A549 (cell line): ENCODE data around the gene CPLX4. TPM values are rescaled to one million over a fixed set of nuclear protein-coding genes. Genes with fewer than 3 reads are reported as not detected.

Experiments used
- ATAC-seq, 2 experiments: fragments of 200-7000 bp in 1 of 2; fragments of >200 bp in 1 of 2; cut with Nextera tagmentation in 1 of 2; cut with Tn5 transposase in 1 of 2; 3 replicates each; pipeline versions ENCODE4 v1.8.0 to v1.9.1; 2018 to 2020; ENCODE audit warnings: mild to moderate bottlenecking in 1 of 2, moderate library complexity in 1 of 2
- CTCF ChIA-PET: fragments of 300-600 bp; sonication (Branson Sonifier 250); formaldehyde crosslinking; extraction: SDS; loops from one replicate; lab custom pipeline; 2021; ENCODE audit warnings: antibody characterized with exemption, inconsistent platforms; lab: Yijun Ruan, JAX
- POLR2A ChIA-PET: fragments of 350-600 bp; formaldehyde crosslinking; extraction: SDS; loops from one replicate; lab custom pipeline; 2021; ENCODE audit warnings: antibody characterized with exemption, inconsistent platforms; lab: Yijun Ruan, JAX
- DNase-seq, 2 experiments: peaks; one replicate each; pipeline versions ENCODE4 v3.0.0 to v3.0.0-alpha.2; 2011 to 2016; ENCODE audit warnings: low read depth in 1 of 2, low spot score in 1 of 2
- FAIRE-seq: peaks from 2 replicates; lab custom pipeline; 2011; peaks lifted over from hg19 to GRCh38; lab: Jason Lieb, UNC
- H3K27ac ChIP-seq, 2 experiments: fragments of >200 bp; sonication (Bioruptor Twin); formaldehyde crosslinking; 3 replicates each; pipeline ENCODE4 v1.5.1; 2016 to 2017
- H3K4me1 ChIP-seq: fragments of >200 bp; sonication (Bioruptor Twin); formaldehyde crosslinking; 3 replicates; pipeline ENCODE4 v1.6.1; 2016
- H3K4me2 ChIP-seq: fragments of >200 bp; sonication (Bioruptor Twin); formaldehyde crosslinking; 3 replicates; pipeline ENCODE4 v1.6.1; 2016
- H3K4me3 ChIP-seq: fragments of >200 bp; sonication (Bioruptor Twin); formaldehyde crosslinking; 3 replicates; pipeline ENCODE4 v1.5.1; 2016
- H3K9me3 ChIP-seq: fragments of >200 bp; sonication (Bioruptor Twin); formaldehyde crosslinking; 3 replicates; pipeline ENCODE4 v1.6.1; 2016
- BHLHE40 ChIP-seq: IDR thresholded peaks from 2 replicates; pipeline ENCODE4 v1.6.1; 2012; ENCODE audit warnings: low read depth, low read length, inconsistent platforms
- CBX2 ChIP-seq: fragments of 200-600 bp; sonication (generic); IDR thresholded peaks from 2 replicates; pipeline ENCODE4 v1.6.1; 2016; ENCODE audit warnings: low read depth, mild to moderate bottlenecking, borderline replicate concordance
- CHD2 ChIP-seq: fragments of 150-350 bp; IDR thresholded peaks from 2 replicates; pipeline ENCODE4 v1.6.1; 2014; ENCODE audit warnings: low read length; ENCODE audit not compliant: partially characterized antibody
- EHF ChIP-seq: fragments of 250-450 bp; sonication (Bioruptor Pico); IDR thresholded peaks from 2 replicates; pipeline ENCODE4 v1.5.0; 2020; ENCODE audit warnings: mild to moderate bottlenecking
- EHMT2 ChIP-seq: fragments of 200-600 bp; sonication (generic); IDR thresholded peaks from 2 replicates; pipeline ENCODE4 v1.6.1; 2016; ENCODE audit warnings: antibody characterized with exemption, low read depth, mild to moderate bottlenecking, moderate library complexity
- ESRRA ChIP-seq: fragments of 150-350 bp; IDR thresholded peaks from 2 replicates; pipeline ENCODE4 v1.6.1; 2014; ENCODE audit warnings: mild to moderate bottlenecking, low read length, borderline replicate concordance
- FOSB ChIP-seq: fragments of 250-450 bp; sonication (Bioruptor Pico); IDR thresholded peaks from 2 replicates; pipeline ENCODE4 v1.5.0; 2020; ENCODE audit warnings: mild to moderate bottlenecking, moderate library complexity
- FOSL2 ChIP-seq, 2 experiments: fragments of 450-650 bp in 1 of 2; fragments of >200 bp in 1 of 2; sonication (Bioruptor Twin) in 1 of 2; formaldehyde crosslinking; IDR thresholded peaks; 2 replicates each; pipeline versions ENCODE4 v1.5.0 to v1.6.1; 2016 to 2020; ENCODE audit warnings: mild to moderate bottlenecking in 1 of 2, moderate library complexity in 1 of 2
- FOXS1 ChIP-seq: fragments of 250-450 bp; sonication (Bioruptor Pico); IDR thresholded peaks from 2 replicates; pipeline ENCODE4 v1.5.0; 2020; ENCODE audit warnings: mild to moderate bottlenecking, moderate library complexity
- HES2 ChIP-seq: fragments of >200 bp; sonication (Bioruptor Twin); formaldehyde crosslinking; IDR thresholded peaks from 2 replicates; pipeline ENCODE4 v1.6.1; 2016
- HMGXB4 ChIP-seq: fragments of 250-450 bp; sonication (Bioruptor Pico); IDR thresholded peaks from 2 replicates; pipeline ENCODE4 v1.5.0; 2021; ENCODE audit warnings: mild to moderate bottlenecking, moderate library complexity, borderline replicate concordance
- HOXA7 ChIP-seq: fragments of 250-450 bp; sonication (Bioruptor Pico); IDR thresholded peaks from 2 replicates; pipeline ENCODE4 v1.5.0; 2020; ENCODE audit warnings: mild to moderate bottlenecking, moderate library complexity
- HOXB13 ChIP-seq: fragments of 250-450 bp; sonication (Bioruptor Pico); IDR thresholded peaks from 2 replicates; pipeline ENCODE4 v1.5.0; 2020; ENCODE audit warnings: low read depth, mild to moderate bottlenecking, moderate library complexity
- HOXB5 ChIP-seq: fragments of 250-450 bp; sonication (Bioruptor Pico); IDR thresholded peaks from 2 replicates; pipeline ENCODE4 v1.5.0; 2020; ENCODE audit warnings: mild to moderate bottlenecking, moderate library complexity
- NFE2L2 ChIP-seq: fragments of 150-350 bp; conservative IDR thresholded peaks from 2 replicates; pipeline ENCODE4 v1.6.1; 2014; ENCODE audit warnings: low read length
- NPAS2 ChIP-seq: fragments of 250-450 bp; sonication (Bioruptor Pico); IDR thresholded peaks from 2 replicates; pipeline ENCODE4 v1.8.0; 2022; ENCODE audit warnings: mild to moderate bottlenecking, moderate library complexity, borderline replicate concordance
- PHF8 ChIP-seq: fragments of 200-600 bp; sonication (generic); IDR thresholded peaks from 2 replicates; pipeline ENCODE4 v1.6.1; 2016; ENCODE audit warnings: low read depth, mild to moderate bottlenecking, antibody characterized with exemption, moderate library complexity, borderline replicate concordance
- POLR2A ChIP-seq: IDR thresholded peaks from 2 replicates; pipeline ENCODE4 v1.6.1; 2012; ENCODE audit warnings: mild to moderate bottlenecking, low read length
- RAD21 ChIP-seq, 2 experiments: fragments of >200 bp in 1 of 2; sonication (Bioruptor Twin) in 1 of 2; formaldehyde crosslinking in 1 of 2; IDR thresholded peaks in 1 of 2; conservative IDR thresholded peaks in 1 of 2; 2 replicates in 1 of 2; 3 replicates in 1 of 2; pipeline ENCODE4 v1.6.1; 2012 to 2018; ENCODE audit warnings: inconsistent platforms in 1 of 2
- RCOR1 ChIP-seq: fragments of 150-350 bp; IDR thresholded peaks from 2 replicates; pipeline ENCODE4 v1.6.1; 2014; ENCODE audit warnings: antibody characterized with exemption, low read length, low read depth
- RNF2 ChIP-seq: fragments of 200-600 bp; sonication (generic); IDR thresholded peaks from 2 replicates; pipeline ENCODE4 v1.6.1; 2016; ENCODE audit warnings: low read depth, mild to moderate bottlenecking, antibody characterized with exemption, moderate library complexity, borderline replicate concordance
- USF2 ChIP-seq: fragments of 450-650 bp; IDR thresholded peaks from 2 replicates; pipeline ENCODE4 v1.6.1; 2014; ENCODE audit warnings: antibody characterized with exemption
- ZC3H11A ChIP-seq: fragments of 450-650 bp; IDR thresholded peaks from 2 replicates; pipeline ENCODE4 v1.6.1; 2014; ENCODE audit warnings: antibody characterized with exemption, mild to moderate bottlenecking
- ZFP36 ChIP-seq: fragments of 450-650 bp; IDR thresholded peaks from 2 replicates; pipeline ENCODE4 v1.6.1; 2014; ENCODE audit warnings: borderline replicate concordance; ENCODE audit not compliant: partially characterized antibody
- ZNF302 ChIP-seq: fragments of 250-450 bp; sonication (Bioruptor Pico); IDR thresholded peaks from 2 replicates; pipeline ENCODE4 v1.9.0; 2021; ENCODE audit warnings: inconsistent platforms, mild to moderate bottlenecking, moderate library complexity
- ZSCAN20 ChIP-seq: fragments of 250-450 bp; sonication (Bioruptor Pico); IDR thresholded peaks from 2 replicates; pipeline ENCODE4 v1.8.0; 2022; ENCODE audit warnings: mild to moderate bottlenecking, moderate library complexity
- WGBS: methylation state at CpG from one replicate; pipeline ENCODE4 v1.1.6; 2017; ENCODE audit errors: missing lambda C conversion rate; 5-methylcytosine and 5-hydroxymethylcytosine counted together
- polyA plus RNA-seq, 4 experiments: library from polyadenylated mRNA; depleted of rRNA in 3 of 4; stranded (reverse); fragments of >200 nt; fragmentation: RNase III in 1 of 4; extraction: RNeasy Plus Mini Kit Qiagen cat#74134 plus additional on column Dnase treatment in 1 of 4; gene quantifications; 2 replicates in 3 of 4; 3 replicates in 1 of 4; pipeline ENCODE4 v1.2.3, GENCODE V29; 2011 to 2017

The CPLX4 gene
- polyA plus RNA-seq, 2 of the 4 experiments (the other 2 are of a cell fraction): not detected

GRCh38 chr18:59272221-59272888, 46.1 kb downstream of the CPLX4 start:
- DNase-seq (no peak), ATAC-seq (no peak), FAIRE-seq (no peak)
- ChIA-PET POLR2A (no interaction called here), CTCF (interaction anchor here (0.7 to 1.5 kb wide), 8 partner anchors 10 to 504 kb away, joined by 3 to 6 read pairs (median 3); no protein-coding TSS in a partner anchor)
- TF ChIP-seq HMGXB4 (CRISPR knock-in tag) (no peak), POLR2A (no peak), RAD21 (conservative IDR thresholded peaks at IDR 0.05 in 1 of 2, IDR thresholded peaks at IDR 0.05 in 1 of 2) (no peak), HOXA7 (CRISPR knock-in tag) (no peak), EHF (CRISPR knock-in tag) (no peak), HES2 (no peak), USF2 (no peak), ZC3H11A (no peak), FOSL2 (IDR thresholded peaks at IDR 0.05) (no peak), FOSL2 (CRISPR knock-in tag; IDR thresholded peaks at IDR 0.05) (no peak), NFE2L2 (no peak), CHD2 (no peak), ZFP36 (no peak), PHF8 (no peak), ESRRA (no peak), FOXS1 (no peak), HOXB13 (no peak), FOSB (CRISPR knock-in tag) (no peak), HOXB5 (CRISPR knock-in tag) (no peak), BHLHE40 (no peak), RCOR1 (no peak)
- no peak overlapping the region for H3K4me3 ChIP-seq
- H3K9me3 ChIP-seq: no peaks in the 10 kb centered on the region
- no peak overlapping the region for H3K27ac ChIP-seq
- WGBS: 76% methylated on average over 28 of the region's 52 CpGs
- no peak overlapping the region for H3K4me2 ChIP-seq
- no peaks in the 10 kb centered on the region for H3K4me1 ChIP-seq

GRCh38 chr18:59271606-59272220, 46.7 kb downstream of the CPLX4 start:
- POLR2A ChIA-PET: no interaction called here
- 77% methylated on average over 14 of the region's 14 CpGs for WGBS
- no peak for TF ChIP-seq HOXB13
- no peak for TF ChIP-seq CBX2
- TF ChIP-seq RNF2: no peak
- TF ChIP-seq EHMT2: no peak
- no peak for TF ChIP-seq NPAS2
- no peak for TF ChIP-seq ZNF302 (CRISPR knock-in tag)
- TF ChIP-seq NFE2L2: no peak
- TF ChIP-seq ZSCAN20 (CRISPR knock-in tag): no peak
- TF ChIP-seq, all 56 proteins: peak for 0
- CTCF ChIA-PET: interaction anchor here (0.6 to 1.5 kb wide), 7 partner anchors 11 to 1981 kb away, joined by 3 to 4 read pairs (median 4); no protein-coding TSS in a partner anchor
- no peak overlapping the region for H3K4me2 ChIP-seq
- no peaks in the 10 kb centered on the region for H3K9me3 ChIP-seq
- no peak overlapping the region for H3K27ac ChIP-seq
- ATAC-seq (no peak), FAIRE-seq (no peak), DNase-seq (no peak)
- H3K4me1 ChIP-seq: no peaks in the 10 kb centered on the region
- no peak overlapping the region for H3K4me3 ChIP-seq
